Measurements from ENCODE around the gene CCDC127. TPM values are rescaled to one million over a fixed set of nuclear protein-coding genes. Genes with fewer than 3 reads are reported as not detected.
A peak's percentile ranks its signal among the peaks of the same experiment; 100 is the strongest.
"Not testable (repeated sequence)": the region's sequence is repeated elsewhere in the genome, so short reads cannot be mapped to it uniquely, and the experiment has no call there.

The CCDC127 gene
- total RNA-seq, 1 experiment from 2014 or later: 5.4 TPM

DNA sequence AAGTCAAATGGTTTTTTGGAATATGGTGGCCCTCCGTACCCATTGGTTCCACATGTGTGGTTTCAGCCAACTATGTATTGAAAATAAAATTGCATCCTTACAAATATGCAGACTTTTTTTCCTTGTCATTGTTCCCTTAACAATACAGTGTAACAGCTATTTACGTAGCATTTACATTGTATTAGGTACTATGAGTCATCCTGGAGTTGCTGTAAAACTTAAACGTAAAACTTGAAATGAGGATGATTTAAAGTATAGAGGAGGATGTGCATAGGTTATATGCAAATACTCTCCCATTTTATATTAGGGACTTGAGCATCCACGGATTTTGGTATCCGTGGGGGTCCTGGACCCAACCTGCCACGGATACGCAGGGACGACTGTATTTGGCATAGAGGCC lies 16.5 kb upstream of the CCDC127 start:
- Histone ChIP-seq H3K9me3 (ENCODE audit: low read length) (no peaks in the 10 kb centered on the region), H3K36me3 (ENCODE audit: low read depth, low read length) (peaks cover 36% of the 10 kb centered on the region), H4K20me1 (ENCODE audit: low read length) (no peaks in the 10 kb centered on the region), H3K9ac (ENCODE audit: low read length) (no peak overlapping the region), H3K4me3 (ENCODE audit: low read length) (no peak overlapping the region), H3K4me1 (ENCODE audit: insufficient read depth, low read length) (no peaks in the 10 kb centered on the region), H3K79me2 (ENCODE audit: low read length) (no peaks in the 10 kb centered on the region), H3K27me3 (ENCODE audit: low read length) (no peaks in the 10 kb centered on the region), H3K27ac (ENCODE audit: low read length) (no peak overlapping the region), H3K9me2 (replicated peaks; ENCODE audit: low read length) (no peaks in the 10 kb centered on the region), H3F3A (ENCODE audit: low read length, unreplicated experiment) (no peaks in the 10 kb centered on the region), H3K4me2 (ENCODE audit: low read length) (no peak overlapping the region), H2AFZ (ENCODE audit: low read length) (no peak overlapping the region)
- BruUV-seq (replicated peaks): no TSS peak
- ChIA-PET CTCF (interaction anchor here (1.2 kb wide), 1 partner anchor 46 kb away, joined by 4 read pairs; no protein-coding TSS in a partner anchor), POLR2A (ENCODE audit: unreplicated experiment) (no interaction called here)
- intact Hi-C loops (cut with micrococcal nuclease): no loop called here
- DNase-seq (peak; percentile 18), ATAC-seq (peak; percentile 83)
- no peak for TF ChIP-seq EZH2phosphoT487 (IDR thresholded peaks at IDR 0.05; ENCODE audit: borderline replicate concordance, low read length)
- TF ChIP-seq, protein P1, sequence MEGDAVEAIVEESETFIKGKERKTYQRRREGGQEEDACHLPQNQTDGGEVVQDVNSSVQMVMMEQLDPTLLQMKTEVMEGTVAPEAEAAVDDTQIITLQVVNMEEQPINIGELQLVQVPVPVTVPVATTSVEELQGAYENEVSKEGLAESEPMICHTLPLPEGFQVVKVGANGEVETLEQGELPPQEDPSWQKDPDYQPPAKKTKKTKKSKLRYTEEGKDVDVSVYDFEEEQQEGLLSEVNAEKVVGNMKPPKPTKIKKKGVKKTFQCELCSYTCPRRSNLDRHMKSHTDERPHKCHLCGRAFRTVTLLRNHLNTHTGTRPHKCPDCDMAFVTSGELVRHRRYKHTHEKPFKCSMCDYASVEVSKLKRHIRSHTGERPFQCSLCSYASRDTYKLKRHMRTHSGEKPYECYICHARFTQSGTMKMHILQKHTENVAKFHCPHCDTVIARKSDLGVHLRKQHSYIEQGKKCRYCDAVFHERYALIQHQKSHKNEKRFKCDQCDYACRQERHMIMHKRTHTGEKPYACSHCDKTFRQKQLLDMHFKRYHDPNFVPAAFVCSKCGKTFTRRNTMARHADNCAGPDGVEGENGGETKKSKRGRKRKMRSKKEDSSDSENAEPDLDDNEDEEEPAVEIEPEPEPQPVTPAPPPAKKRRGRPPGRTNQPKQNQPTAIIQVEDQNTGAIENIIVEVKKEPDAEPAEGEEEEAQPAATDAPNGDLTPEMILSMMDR (conservative IDR thresholded peaks at IDR 0.05; ENCODE audit: low read depth, low read length): no peak
- no peak for TF ChIP-seq EZH2 (IDR thresholded peaks at IDR 0.05; ENCODE audit: low read length, unreplicated experiment)

DNA sequence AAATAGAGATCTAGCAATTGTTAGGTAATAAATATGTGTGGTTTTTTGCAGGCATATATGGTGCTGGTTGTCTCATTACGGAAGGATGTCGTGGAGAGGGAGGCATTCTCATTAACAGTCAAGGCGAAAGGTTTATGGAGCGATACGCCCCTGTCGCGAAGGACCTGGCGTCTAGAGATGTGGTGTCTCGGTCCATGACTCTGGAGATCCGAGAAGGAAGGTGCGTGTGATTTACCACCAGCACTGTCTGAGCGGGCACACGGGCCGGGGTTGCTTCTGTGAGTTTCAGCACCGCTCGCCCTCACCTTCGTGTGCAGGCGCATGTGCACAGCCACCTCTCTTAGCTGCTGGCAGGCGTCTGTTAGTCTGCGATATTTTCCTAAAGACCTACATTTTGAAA lies 15.5 kb upstream of the CCDC127 start:
- H4K20me1 ChIP-seq (ENCODE audit: low read length); H3K4me1 ChIP-seq (ENCODE audit: insufficient read depth, low read length); H3K4me3 ChIP-seq (ENCODE audit: low read length); H3K4me2 ChIP-seq (ENCODE audit: low read length); H3K9me2 ChIP-seq (replicated peaks; ENCODE audit: low read length); H3F3A ChIP-seq (ENCODE audit: low read length, unreplicated experiment); DNase-seq; H3K27ac ChIP-seq (ENCODE audit: low read length); ATAC-seq; BruUV-seq (replicated peaks); POLR2A ChIA-PET (ENCODE audit: unreplicated experiment); H3K27me3 ChIP-seq (ENCODE audit: low read length); H3K9me3 ChIP-seq (ENCODE audit: low read length); intact Hi-C loops (cut with micrococcal nuclease); H3K9ac ChIP-seq (ENCODE audit: low read length); H3K79me2 ChIP-seq (ENCODE audit: low read length); H2AFZ ChIP-seq (ENCODE audit: low read length): not testable (repeated sequence)
- CTCF ChIA-PET: interaction anchor here (1.2 kb wide), 1 partner anchor 45 kb away, joined by 4 read pairs; no protein-coding TSS in a partner anchor
- H3K36me3 ChIP-seq (ENCODE audit: low read depth, low read length): peaks cover 40% of the 10 kb centered on the region

DNA sequence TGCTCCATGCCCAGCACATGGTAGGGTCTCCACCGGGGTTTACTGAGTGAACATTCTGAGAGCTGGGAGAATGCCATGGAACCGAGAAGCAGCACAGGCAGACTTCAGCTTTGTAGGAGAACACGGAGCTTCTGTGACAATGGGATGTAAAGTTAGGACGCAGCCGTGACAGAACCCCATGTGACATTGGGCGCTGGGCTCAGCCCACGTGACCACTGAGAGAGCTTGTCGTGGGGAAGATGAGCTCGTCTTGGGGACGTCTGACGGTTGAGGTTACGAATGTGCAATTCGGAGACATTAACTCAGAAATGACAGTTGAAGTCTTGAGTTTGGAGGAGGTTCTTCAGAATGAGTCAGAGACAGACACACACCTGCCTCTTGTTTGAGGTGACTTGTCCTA lies 13.7 kb upstream of the CCDC127 start:
- H3K27ac ChIP-seq (ENCODE audit: low read length): no peak overlapping the region
- DNase-seq (no peak), ATAC-seq (no peak)
- BruUV-seq (replicated peaks): no TSS peak
- TF ChIP-seq, protein P1 (conservative IDR thresholded peaks at IDR 0.05; ENCODE audit: low read depth, low read length): no peak
- TF ChIP-seq EZH2 (IDR thresholded peaks at IDR 0.05; ENCODE audit: low read length, unreplicated experiment): no peak
- TF ChIP-seq EZH2phosphoT487 (IDR thresholded peaks at IDR 0.05; ENCODE audit: borderline replicate concordance, low read length): no peak
- ChIA-PET POLR2A (ENCODE audit: unreplicated experiment) (no interaction called here), CTCF (no interaction called here)
- H2AFZ ChIP-seq (ENCODE audit: low read length): no peak overlapping the region
- no peaks in the 10 kb centered on the region for H3K9me3 ChIP-seq (ENCODE audit: low read length)
- no peaks in the 10 kb centered on the region for H3F3A ChIP-seq (ENCODE audit: low read length, unreplicated experiment)
- H3K27me3 ChIP-seq (ENCODE audit: low read length): no peaks in the 10 kb centered on the region
- H3K4me3 ChIP-seq (ENCODE audit: low read length): no peak overlapping the region
- H3K4me1 ChIP-seq (ENCODE audit: insufficient read depth, low read length): no peaks in the 10 kb centered on the region
- peaks cover 48% of the 10 kb centered on the region for H3K36me3 ChIP-seq (ENCODE audit: low read depth, low read length)
- no peaks in the 10 kb centered on the region for H4K20me1 ChIP-seq (ENCODE audit: low read length)
- no peaks in the 10 kb centered on the region for H3K9me2 ChIP-seq (replicated peaks; ENCODE audit: low read length)
- no peak overlapping the region for H3K4me2 ChIP-seq (ENCODE audit: low read length)
- H3K9ac ChIP-seq (ENCODE audit: low read length): no peak overlapping the region
- H3K79me2 ChIP-seq (ENCODE audit: low read length): no peaks in the 10 kb centered on the region
- intact Hi-C loops (cut with micrococcal nuclease): no loop called here
